ENCODE measurements around the gene STXBP6. TPM values are rescaled to one million over a fixed set of nuclear protein-coding genes. Genes with fewer than 3 reads are reported as not detected.

Gene STXBP6
- total and polyA plus RNA-seq, 2 of the 13 experiments (the other 11 are each of a cell fraction or from before 2014, with no cell fraction given), result 35.3 to 42.8 TPM

GRCh38 chr14:24982472-24983155 is 67.3 kb downstream of the STXBP6 start (continued):
- TF ChIP-seq THAP7 (CRISPR knock-in tag; IDR thresholded peaks at IDR 0.05), result no peak
- TF ChIP-seq PAX8 (CRISPR knock-in tag; IDR thresholded peaks at IDR 0.05; ENCODE audit: borderline replicate concordance), result no peak
- no peak for TF ChIP-seq CREBL2 (CRISPR knock-in tag; IDR thresholded peaks at IDR 0.05; ENCODE audit: borderline replicate concordance)
- TF ChIP-seq ZNF547 (CRISPR knock-in tag; IDR thresholded peaks at IDR 0.05), result no peak
- no peak for TF ChIP-seq GRHL1 (CRISPR knock-in tag; conservative IDR thresholded peaks at IDR 0.05)
- TF ChIP-seq SOX6 (IDR thresholded peaks at IDR 0.05), result no peak
- TF ChIP-seq SOX6 (CRISPR knock-in tag; IDR thresholded peaks at IDR 0.05), result peak; percentile 70
- no peak for TF ChIP-seq ZFP36L2 (CRISPR knock-in tag; IDR thresholded peaks at IDR 0.05)
- peak; percentile 29 for TF ChIP-seq ASH2L (IDR thresholded peaks at IDR 0.05; ENCODE audit: insufficient read length, low read depth, low read length)
- TF ChIP-seq KLF9 (CRISPR knock-in tag; IDR thresholded peaks at IDR 0.05; ENCODE audit: low read depth), result no peak
- TF ChIP-seq SP1 (IDR thresholded peaks at IDR 0.05), result no peak
- TF ChIP-seq SP1 (CRISPR knock-in tag; IDR thresholded peaks at IDR 0.05), result no peak
- no peak for TF ChIP-seq ZBTB7A (CRISPR knock-in tag; IDR thresholded peaks at IDR 0.05)
- no peak for TF ChIP-seq TCF12 (IDR thresholded peaks at IDR 0.05)
- TF ChIP-seq TCF12 (CRISPR knock-in tag; IDR thresholded peaks at IDR 0.05), result no peak
- no peak for TF ChIP-seq GABPA (IDR thresholded peaks at IDR 0.05; ENCODE audit: low read depth, low read length)
- no peak for TF ChIP-seq GABPA (CRISPR knock-in tag; IDR thresholded peaks at IDR 0.05; ENCODE audit: low read depth)
- TF ChIP-seq BCLAF1 (IDR thresholded peaks at IDR 0.05), result no peak
- TF ChIP-seq XBP1 (CRISPR knock-in tag; IDR thresholded peaks at IDR 0.05), result no peak
- TF ChIP-seq NONO (IDR thresholded peaks at IDR 0.05), result no peak
- TF ChIP-seq NONO (CRISPR knock-in tag; conservative IDR thresholded peaks at IDR 0.05), result no peak
- TF ChIP-seq GLI4 (CRISPR knock-in tag; IDR thresholded peaks at IDR 0.05; ENCODE audit: borderline replicate concordance), result 0 out of 2 replicates have a peak, but pooled peaks have one; percentile 6
- TF ChIP-seq NFIC (IDR thresholded peaks at IDR 0.05; ENCODE audit: low read length), result peak; percentile 74; the same call in 1 of the 2 replicates
- TF ChIP-seq NR0B2 (CRISPR knock-in tag; IDR thresholded peaks at IDR 0.05), result no peak
- TF ChIP-seq KLF16 (CRISPR knock-in tag; IDR thresholded peaks at IDR 0.05), result peak in 1 of 2 experiments; percentile 13; a peak in 1 of 4 replicates

Data from HepG2 (cell line).